ENCODE results near the gene IMPDH1. TPM values are rescaled to one million over a fixed set of nuclear protein-coding genes. Genes with fewer than 3 reads are reported as not detected.

Gene IMPDH1
- total and polyA plus RNA-seq, 2 donors (not counting 1 experiment from before 2014, with no cell fraction given): 54.9 to 90.6 TPM

DNA sequence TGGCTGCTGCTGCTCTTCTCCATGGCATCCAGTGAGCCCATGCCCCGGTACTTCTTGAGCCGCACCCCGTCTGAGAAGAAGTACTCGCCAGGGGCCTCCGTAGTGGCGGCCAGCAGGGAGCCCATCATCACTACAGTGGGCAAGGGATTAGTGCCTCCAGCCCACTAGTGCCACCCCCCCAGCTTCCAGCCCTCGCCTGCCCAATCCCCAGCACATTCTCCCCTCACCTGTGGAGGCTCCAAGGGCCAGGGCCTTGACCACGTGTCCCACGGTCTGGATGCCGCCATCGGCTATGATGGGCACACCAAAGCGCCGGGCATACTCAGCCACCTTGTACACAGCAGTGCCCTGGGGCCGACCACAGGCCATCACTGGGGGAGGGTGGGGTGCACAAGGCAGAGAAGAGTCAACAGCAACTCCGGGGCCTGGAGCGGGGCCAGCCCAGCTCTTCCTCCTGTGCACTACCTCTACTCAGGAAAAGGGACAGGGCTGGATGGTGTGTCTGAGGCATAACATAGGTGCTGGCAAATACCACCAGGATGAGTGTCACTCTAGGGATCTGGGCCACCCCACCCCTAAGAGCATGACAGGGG lies 14.8 kb downstream of the IMPDH1 start:
- Histone ChIP-seq H3K27me3 (replicated peaks in 1 of 4; ENCODE audit: control extremely low read depth in 1 of 4, control insufficient read depth in 3 of 4, insufficient read depth in 4 of 4, low read length in 3 of 4) (no peaks in the 10 kb centered on the region), H3K4me1 (ENCODE audit: control insufficient read depth in 2 of 2, insufficient read depth in 2 of 2, low read length in 2 of 2) (no peaks in the 10 kb centered on the region), H3K79me2 (ENCODE audit: control insufficient read depth, insufficient read depth, low read length) (no peaks in the 10 kb centered on the region), H3K4me3 (ENCODE audit: control extremely low read depth in 1 of 5, extremely low read depth in 1 of 5, insufficient read depth in 1 of 5, low read depth in 2 of 5, low read length in 4 of 5) (no peak overlapping the region), H3K27ac (ENCODE audit: low read length in 2 of 2) (no peak overlapping the region), H3K9me3 (ENCODE audit: control extremely low read depth in 1 of 3, control insufficient read depth in 2 of 3, insufficient read depth in 1 of 3, low read length in 2 of 3) (no peaks in the 10 kb centered on the region), H3K4me2 (replicated peaks; ENCODE audit: low read depth, low read length, poor library complexity, severe bottlenecking) (no peak overlapping the region), H2AFZ (ENCODE audit: insufficient read depth, low read depth, low read length, poor library complexity, severe bottlenecking) (no peak overlapping the region), H3K36me3 (replicated peaks in 1 of 2; ENCODE audit: control extremely low read depth in 1 of 2, control insufficient read depth in 1 of 2, extremely low read depth in 1 of 2, insufficient read depth in 2 of 2, low read length in 1 of 2) (peaks cover 0 to 50% of the 10 kb centered on the region in 2 experiments), H4K20me1 (ENCODE audit: control insufficient read depth, insufficient read depth, low read length, poor library complexity, severe bottlenecking) (no peaks in the 10 kb centered on the region), H3K9ac (ENCODE audit: low read length) (no peak overlapping the region)
- ChIA-PET CTCF (interaction anchor here (0.8 kb wide), 1 partner anchor 64 kb away, joined by 4 read pairs; no protein-coding TSS in a partner anchor), POLR2A (no interaction called here)
- intact Hi-C loops (cut with micrococcal nuclease): no loop called here
- H3K4me1 Mint-ChIP-seq: peaks cover 1% of the 10 kb centered on the region
- no peaks in the 10 kb centered on the region for H3K27me3 Mint-ChIP-seq
- DNase-seq (no peak), ATAC-seq (ENCODE audit: low read depth) (no peak)
- H3K27ac Mint-ChIP-seq: no peak overlapping the region
- TF ChIP-seq EZH2 (IDR thresholded peaks at IDR 0.05; ENCODE audit: borderline replicate concordance, insufficient read depth, low read depth, low read length, poor library complexity, severe bottlenecking): no peak
- TF ChIP-seq, protein P1, sequence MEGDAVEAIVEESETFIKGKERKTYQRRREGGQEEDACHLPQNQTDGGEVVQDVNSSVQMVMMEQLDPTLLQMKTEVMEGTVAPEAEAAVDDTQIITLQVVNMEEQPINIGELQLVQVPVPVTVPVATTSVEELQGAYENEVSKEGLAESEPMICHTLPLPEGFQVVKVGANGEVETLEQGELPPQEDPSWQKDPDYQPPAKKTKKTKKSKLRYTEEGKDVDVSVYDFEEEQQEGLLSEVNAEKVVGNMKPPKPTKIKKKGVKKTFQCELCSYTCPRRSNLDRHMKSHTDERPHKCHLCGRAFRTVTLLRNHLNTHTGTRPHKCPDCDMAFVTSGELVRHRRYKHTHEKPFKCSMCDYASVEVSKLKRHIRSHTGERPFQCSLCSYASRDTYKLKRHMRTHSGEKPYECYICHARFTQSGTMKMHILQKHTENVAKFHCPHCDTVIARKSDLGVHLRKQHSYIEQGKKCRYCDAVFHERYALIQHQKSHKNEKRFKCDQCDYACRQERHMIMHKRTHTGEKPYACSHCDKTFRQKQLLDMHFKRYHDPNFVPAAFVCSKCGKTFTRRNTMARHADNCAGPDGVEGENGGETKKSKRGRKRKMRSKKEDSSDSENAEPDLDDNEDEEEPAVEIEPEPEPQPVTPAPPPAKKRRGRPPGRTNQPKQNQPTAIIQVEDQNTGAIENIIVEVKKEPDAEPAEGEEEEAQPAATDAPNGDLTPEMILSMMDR (IDR thresholded peaks at IDR 0.05): no peak
- no peaks in the 10 kb centered on the region for H3K9me3 Mint-ChIP-seq (ENCODE audit: insufficient read depth)
- H3K4me3 Mint-ChIP-seq: no peak overlapping the region
- 100% methylated on average over 14 of the region's 16 CpGs for WGBS (ENCODE audit: insufficient coverage)

DNA sequence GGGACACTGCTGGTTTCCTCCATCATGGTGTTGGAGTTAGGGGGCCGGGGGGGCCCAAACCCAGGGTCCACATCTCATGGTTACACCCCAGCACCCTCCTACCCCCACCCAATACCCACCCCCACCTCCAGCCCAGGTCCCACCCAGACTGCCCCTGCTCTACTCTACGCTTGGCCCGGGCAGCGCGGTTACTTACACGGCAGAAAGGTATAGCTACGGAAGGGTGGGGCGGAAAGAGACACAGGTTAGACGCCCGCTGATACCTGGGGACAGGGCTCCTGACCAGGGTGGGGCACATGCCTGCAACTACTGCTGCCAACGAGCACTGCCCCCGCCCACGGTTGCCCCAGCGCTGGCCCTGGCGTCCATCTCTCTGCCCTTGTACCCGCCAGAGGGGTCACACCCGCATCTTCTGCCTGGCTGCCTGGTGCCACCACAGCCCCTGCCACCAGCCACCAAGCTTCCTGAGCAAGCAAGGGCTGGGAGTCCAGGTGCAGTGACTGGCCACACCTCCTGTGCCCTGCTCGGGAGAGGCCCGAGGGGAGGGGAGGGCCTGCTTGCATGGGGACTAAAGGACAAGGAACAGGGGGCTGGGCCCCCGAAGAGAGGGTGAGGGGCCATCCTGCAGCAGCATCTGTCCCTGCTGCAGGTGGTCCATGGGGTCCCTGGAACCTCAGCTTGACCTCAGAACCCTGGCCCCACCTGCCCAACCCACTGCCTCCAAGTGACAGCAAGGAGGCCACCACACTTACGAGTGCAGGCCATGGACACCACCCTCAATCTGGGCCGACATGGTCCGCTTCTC lies 16.1 kb downstream of the IMPDH1 start:
- no peak overlapping the region for H3K27ac Mint-ChIP-seq
- POLR2A ChIA-PET: no interaction called here
- H3K27me3 Mint-ChIP-seq: no peaks in the 10 kb centered on the region
- intact Hi-C loops (cut with micrococcal nuclease): no loop called here
- Histone ChIP-seq H2AFZ (ENCODE audit: insufficient read depth, low read depth, low read length, poor library complexity, severe bottlenecking) (no peak overlapping the region), H3K9ac (ENCODE audit: low read length) (no peak overlapping the region), H3K4me1 (ENCODE audit: control insufficient read depth in 2 of 2, insufficient read depth in 2 of 2, low read length in 2 of 2) (no peaks in the 10 kb centered on the region), H3K79me2 (ENCODE audit: control insufficient read depth, insufficient read depth, low read length) (no peaks in the 10 kb centered on the region), H3K27me3 (replicated peaks in 1 of 4; ENCODE audit: control extremely low read depth in 1 of 4, control insufficient read depth in 3 of 4, insufficient read depth in 4 of 4, low read length in 3 of 4) (peaks cover 0 to under 1% (median under 1%) of the 10 kb centered on the region in 4 experiments), H4K20me1 (ENCODE audit: control insufficient read depth, insufficient read depth, low read length, poor library complexity, severe bottlenecking) (no peaks in the 10 kb centered on the region), H3K27ac (ENCODE audit: low read length in 2 of 2) (no peak overlapping the region), H3K9me3 (ENCODE audit: control extremely low read depth in 1 of 3, control insufficient read depth in 2 of 3, insufficient read depth in 1 of 3, low read length in 2 of 3) (no peaks in the 10 kb centered on the region), H3K36me3 (replicated peaks in 1 of 2; ENCODE audit: control extremely low read depth in 1 of 2, control insufficient read depth in 1 of 2, extremely low read depth in 1 of 2, insufficient read depth in 2 of 2, low read length in 1 of 2) (peaks cover 0 to 46% of the 10 kb centered on the region in 2 experiments), H3K4me3 (ENCODE audit: control extremely low read depth in 1 of 5, extremely low read depth in 1 of 5, insufficient read depth in 1 of 5, low read depth in 2 of 5, low read length in 4 of 5) (no peak overlapping the region), H3K4me2 (replicated peaks; ENCODE audit: low read depth, low read length, poor library complexity, severe bottlenecking) (no peak overlapping the region)
- CTCF ChIA-PET: interaction anchor here (1.0 kb wide), 1 partner anchor 34 kb away, joined by 3 read pairs; no protein-coding TSS in a partner anchor
- 93% methylated on average over 22 of the region's 23 CpGs for WGBS (ENCODE audit: insufficient coverage)
- no peaks in the 10 kb centered on the region for H3K9me3 Mint-ChIP-seq (ENCODE audit: insufficient read depth)
- no peak overlapping the region for H3K4me3 Mint-ChIP-seq
- TF ChIP-seq, protein P1 (IDR thresholded peaks at IDR 0.05): no peak
- no peak for TF ChIP-seq EZH2 (IDR thresholded peaks at IDR 0.05; ENCODE audit: borderline replicate concordance, insufficient read depth, low read depth, low read length, poor library complexity, severe bottlenecking)
- DNase-seq (no peak), ATAC-seq (ENCODE audit: low read depth) (no peak)
- peaks cover 3% of the 10 kb centered on the region for H3K4me1 Mint-ChIP-seq

Data from B cell (primary cell).